ENCODE data around the gene PTF1A.
"Not testable (repeated sequence)": the region's sequence is repeated elsewhere in the genome, so short reads cannot be mapped to it uniquely, and the experiment has no call there.

The PTF1A gene

GRCh38 chr10:23204773-23205172 lies 12.7 kb downstream of the PTF1A start:
- no peak for DNase-seq (ENCODE audit: low spot score)

GRCh38 chr10:23205972-23206642 lies 14.0 kb downstream of the PTF1A start:
- no peak for DNase-seq (ENCODE audit: low spot score)

GRCh38 chr10:23217471-23217870 lies 25.4 kb downstream of the PTF1A start:
- no peak for DNase-seq (ENCODE audit: low spot score)

GRCh38 chr10:23230582-23230981 lies 38.5 kb downstream of the PTF1A start:
- no peak for DNase-seq (ENCODE audit: low spot score)

- DNase-seq (ENCODE audit: low spot score) = no peak
These were observed 45.9 kb downstream of the PTF1A start for GRCh38 chr10:23238015-23238414.

GRCh38 chr10:23241779-23242178 lies 49.7 kb downstream of the PTF1A start:
- DNase-seq (ENCODE audit: low spot score) = not testable (repeated sequence)

Measured in D341Med (cell line).